Measurements from ENCODE around the gene RUNX3.

- TF ChIP-seq EP300 (IDR thresholded peaks at IDR 0.05) (no peak), POLR2AphosphoS5 (IDR thresholded peaks at IDR 0.05) (no peak), POLR2A (IDR thresholded peaks at IDR 0.05) (no peak)
- TF ChIP-seq, protein P1, sequence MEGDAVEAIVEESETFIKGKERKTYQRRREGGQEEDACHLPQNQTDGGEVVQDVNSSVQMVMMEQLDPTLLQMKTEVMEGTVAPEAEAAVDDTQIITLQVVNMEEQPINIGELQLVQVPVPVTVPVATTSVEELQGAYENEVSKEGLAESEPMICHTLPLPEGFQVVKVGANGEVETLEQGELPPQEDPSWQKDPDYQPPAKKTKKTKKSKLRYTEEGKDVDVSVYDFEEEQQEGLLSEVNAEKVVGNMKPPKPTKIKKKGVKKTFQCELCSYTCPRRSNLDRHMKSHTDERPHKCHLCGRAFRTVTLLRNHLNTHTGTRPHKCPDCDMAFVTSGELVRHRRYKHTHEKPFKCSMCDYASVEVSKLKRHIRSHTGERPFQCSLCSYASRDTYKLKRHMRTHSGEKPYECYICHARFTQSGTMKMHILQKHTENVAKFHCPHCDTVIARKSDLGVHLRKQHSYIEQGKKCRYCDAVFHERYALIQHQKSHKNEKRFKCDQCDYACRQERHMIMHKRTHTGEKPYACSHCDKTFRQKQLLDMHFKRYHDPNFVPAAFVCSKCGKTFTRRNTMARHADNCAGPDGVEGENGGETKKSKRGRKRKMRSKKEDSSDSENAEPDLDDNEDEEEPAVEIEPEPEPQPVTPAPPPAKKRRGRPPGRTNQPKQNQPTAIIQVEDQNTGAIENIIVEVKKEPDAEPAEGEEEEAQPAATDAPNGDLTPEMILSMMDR (IDR thresholded peaks at IDR 0.05): no peak
Measured at GRCh38 chr1:24892188-24893153, 37.6 kb downstream of the RUNX3 start.

Data from upper lobe of left lung (tissue), 4 donors.